GM12864 (cell line): Measurements from ENCODE around the gene STKLD1.
"Not testable (repeated sequence)": the region's sequence is repeated elsewhere in the genome, so short reads cannot be mapped to it uniquely, and the experiment has no call there.

Experiments used
- DNase-seq: peaks from one replicate; pipeline ENCODE4 v3.0.0-alpha.2; 2011; ENCODE audit warnings: low read depth
- H3K4me3 ChIP-seq: 2 replicates; pipeline ENCODE4 v1.5.1; 2011; ENCODE audit warnings: mild to moderate bottlenecking, low read depth, low read length, control low read depth
- TF ChIP-seq, protein P1 (sequence below): IDR thresholded peaks from 2 replicates; pipeline ENCODE4 v1.5.1; 2011; ENCODE audit warnings: low read depth, mild to moderate bottlenecking, moderate library complexity, low read length, control low read depth, inconsistent platforms; ENCODE audit errors: missing control alignments

The STKLD1 gene

DNA sequence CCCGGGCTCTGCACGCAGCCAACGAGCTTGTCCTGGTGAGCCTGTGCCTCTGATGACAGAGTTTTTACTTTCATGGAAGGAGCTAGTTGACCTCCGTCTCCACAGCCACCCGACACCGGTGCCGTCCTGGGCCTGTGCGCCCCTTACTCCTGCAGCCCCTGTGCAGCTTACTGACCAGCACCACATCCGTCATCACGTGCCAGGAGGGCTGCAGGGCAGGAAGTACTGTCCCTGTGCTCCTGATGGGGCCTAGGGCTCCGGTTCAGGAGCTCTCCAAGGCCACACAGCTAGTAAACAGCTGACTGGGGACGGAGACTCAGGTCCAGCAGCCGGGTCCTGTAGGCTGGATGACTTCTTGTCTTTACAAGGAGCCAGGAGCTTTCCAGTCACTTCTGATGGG, 10.2 kb downstream of the STKLD1 start:
- TF ChIP-seq, protein P1, sequence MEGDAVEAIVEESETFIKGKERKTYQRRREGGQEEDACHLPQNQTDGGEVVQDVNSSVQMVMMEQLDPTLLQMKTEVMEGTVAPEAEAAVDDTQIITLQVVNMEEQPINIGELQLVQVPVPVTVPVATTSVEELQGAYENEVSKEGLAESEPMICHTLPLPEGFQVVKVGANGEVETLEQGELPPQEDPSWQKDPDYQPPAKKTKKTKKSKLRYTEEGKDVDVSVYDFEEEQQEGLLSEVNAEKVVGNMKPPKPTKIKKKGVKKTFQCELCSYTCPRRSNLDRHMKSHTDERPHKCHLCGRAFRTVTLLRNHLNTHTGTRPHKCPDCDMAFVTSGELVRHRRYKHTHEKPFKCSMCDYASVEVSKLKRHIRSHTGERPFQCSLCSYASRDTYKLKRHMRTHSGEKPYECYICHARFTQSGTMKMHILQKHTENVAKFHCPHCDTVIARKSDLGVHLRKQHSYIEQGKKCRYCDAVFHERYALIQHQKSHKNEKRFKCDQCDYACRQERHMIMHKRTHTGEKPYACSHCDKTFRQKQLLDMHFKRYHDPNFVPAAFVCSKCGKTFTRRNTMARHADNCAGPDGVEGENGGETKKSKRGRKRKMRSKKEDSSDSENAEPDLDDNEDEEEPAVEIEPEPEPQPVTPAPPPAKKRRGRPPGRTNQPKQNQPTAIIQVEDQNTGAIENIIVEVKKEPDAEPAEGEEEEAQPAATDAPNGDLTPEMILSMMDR = no peak
- no peak overlapping the region for H3K4me3 ChIP-seq
- DNase-seq = no peak

DNA sequence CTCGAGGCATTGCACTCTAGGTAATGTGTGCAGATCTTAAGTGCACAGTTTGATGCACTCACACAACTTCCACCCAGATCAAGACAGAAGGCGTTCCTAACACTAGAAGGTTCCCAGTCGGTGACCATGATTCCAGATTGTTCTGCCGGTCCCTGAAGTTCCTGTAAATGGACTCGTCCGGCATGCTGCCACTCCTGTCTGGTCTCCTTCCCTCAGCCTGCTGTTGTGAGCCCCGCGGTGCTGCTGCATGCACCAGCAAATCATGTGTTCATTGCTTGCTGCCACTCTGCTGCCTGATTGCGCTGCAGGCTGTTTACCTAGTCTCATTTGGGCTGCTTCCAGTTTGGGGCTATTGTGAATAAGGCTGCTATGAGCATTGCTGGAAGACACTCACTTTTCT, 11.5 kb downstream of the STKLD1 start:
- no peak for DNase-seq
- no peak overlapping the region for H3K4me3 ChIP-seq
- TF ChIP-seq, protein P1 = no peak

DNA sequence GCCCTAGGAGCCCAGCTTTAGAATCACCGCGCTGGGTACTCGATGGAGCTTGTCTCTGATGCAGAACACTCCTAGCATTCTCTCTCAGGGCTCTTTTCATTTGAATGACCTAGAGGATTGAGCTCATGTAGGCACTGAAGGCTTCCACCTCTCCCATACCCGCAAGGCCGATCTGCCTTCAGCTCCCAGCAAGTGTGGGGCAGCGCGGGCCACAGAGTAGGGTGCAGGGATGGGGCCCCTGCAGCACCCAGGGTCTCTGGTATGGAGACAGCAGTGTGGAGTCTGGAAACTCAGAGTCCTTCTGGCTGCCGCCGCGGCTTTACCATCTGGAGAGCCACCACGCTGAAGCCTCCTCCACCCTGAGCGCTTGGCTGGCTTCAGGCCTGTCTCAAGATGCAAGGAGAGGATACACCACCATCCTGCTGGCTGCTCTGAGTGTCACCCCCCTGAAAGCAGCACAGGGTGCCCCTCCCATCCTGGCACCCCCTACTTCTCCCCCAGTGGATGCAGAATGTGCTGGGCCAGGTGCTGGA, 12.9 kb downstream of the STKLD1 start:
- TF ChIP-seq, protein P1 = no peak
- no peak for DNase-seq
- no peak overlapping the region for H3K4me3 ChIP-seq

DNA sequence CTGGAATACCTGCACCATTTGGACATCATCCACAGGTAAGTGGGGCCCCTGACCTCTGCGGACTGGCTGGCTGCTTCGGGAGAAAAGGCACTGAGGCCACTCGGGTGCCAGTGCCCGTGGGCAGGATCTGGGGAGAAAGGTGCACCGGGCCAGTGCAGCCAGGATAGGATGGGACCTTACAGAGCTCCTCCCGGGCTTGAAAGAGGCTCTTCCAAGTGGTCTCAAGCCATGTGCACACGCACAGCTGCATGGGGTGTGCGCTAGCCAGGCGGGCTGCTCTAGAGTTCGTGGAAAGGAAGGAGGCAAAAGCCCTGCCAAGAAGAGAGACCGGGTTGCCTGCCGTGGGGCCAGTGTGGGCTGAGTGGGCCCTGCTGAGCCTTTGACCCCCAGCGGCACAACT, 13.4 kb downstream of the STKLD1 start:
- TF ChIP-seq, protein P1 = no peak
- no peak overlapping the region for H3K4me3 ChIP-seq
- no peak for DNase-seq

DNA sequence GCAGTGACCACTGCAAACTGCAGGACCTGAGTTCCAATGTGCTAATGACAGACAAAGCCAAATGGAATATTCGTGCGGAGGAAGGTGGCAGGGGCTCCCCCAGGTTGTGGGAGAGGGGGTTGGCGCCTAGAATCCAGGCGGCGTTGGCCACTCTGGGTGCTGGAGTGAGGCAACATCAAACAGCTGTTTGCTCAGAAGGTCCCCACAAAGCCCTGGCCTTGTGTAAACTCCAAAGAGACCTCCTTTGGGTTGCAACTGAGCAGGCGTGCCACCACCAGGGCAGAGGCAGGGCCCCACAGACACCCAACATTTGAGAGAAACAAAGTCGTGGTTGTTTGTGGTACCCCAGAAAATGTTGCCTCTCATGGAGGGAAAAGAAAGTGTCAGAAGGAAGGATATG, 14.5 kb downstream of the STKLD1 start:
- DNase-seq = no peak
- H3K4me3 ChIP-seq = no peak overlapping the region
- TF ChIP-seq, protein P1 = no peak

DNA sequence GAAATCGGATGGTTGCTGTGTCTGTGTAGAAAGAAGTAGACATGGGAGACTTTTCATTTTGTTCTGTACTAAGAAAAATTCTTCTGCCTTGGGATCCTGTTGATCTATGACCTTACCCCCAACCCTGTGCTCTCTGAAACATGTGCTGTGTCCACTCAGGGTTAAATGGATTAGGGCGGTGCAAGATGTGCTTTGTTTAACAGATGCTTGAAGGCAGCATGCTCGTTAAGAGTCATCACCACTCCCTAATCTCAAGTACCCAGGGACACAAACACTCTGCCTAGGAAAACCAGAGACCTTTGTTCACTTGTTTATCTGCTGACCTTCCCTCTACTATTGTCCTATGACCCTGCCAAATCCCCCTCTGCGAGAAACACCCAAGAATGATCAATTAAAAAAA, 15.3 kb downstream of the STKLD1 start:
- not testable (repeated sequence) for H3K4me3 ChIP-seq, DNase-seq

DNA sequence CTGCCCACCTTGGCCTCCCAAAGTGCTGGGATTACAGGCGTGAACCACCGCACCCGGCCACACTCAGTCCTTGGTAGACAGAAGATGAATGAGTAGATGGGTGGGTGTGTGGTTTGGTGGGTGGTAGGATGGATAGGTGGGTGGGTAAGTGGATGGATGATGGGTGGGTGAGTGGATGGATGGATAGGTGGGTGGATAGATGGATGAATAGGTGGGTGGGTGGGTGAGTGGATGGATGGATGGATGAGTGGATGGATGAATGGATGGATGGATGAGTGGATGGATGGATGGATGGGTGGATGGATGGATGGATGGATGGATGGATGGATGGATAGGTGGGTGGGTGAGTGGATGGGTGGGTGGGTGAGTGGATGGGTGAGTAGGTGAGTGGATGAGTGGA, 16.1 kb downstream of the STKLD1 start:
- not testable (repeated sequence) for H3K4me3 ChIP-seq, DNase-seq

DNA sequence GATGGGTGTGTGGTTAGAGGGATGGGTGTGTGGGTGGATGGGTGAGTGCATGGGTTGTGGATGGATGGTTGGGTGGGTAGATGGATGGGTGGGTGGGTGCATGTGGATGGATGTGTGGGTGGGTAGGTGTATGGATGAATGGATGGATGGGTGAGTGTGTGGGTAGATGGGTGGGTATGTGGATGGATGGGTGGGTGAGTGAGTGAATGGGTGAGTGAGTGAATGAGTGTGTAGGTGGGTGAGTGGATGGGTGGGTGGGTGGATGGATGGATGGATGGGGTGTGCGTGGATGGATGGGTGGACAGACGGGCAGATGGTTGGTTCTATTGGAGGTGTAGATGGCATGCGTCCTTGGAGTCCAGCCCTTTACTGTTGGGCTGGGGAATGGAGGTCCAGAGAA, 17.2 kb downstream of the STKLD1 start:
- no peak for DNase-seq
- H3K4me3 ChIP-seq = no peak overlapping the region
- TF ChIP-seq, protein P1 = no peak
